AG10803 (cell line): Measurements from ENCODE around the gene CYB5B.
A peak's percentile ranks its signal among the peaks of the same experiment; 100 is the strongest.

Experiments used
- DNase-seq: peaks from one replicate; pipeline ENCODE4 v3.0.0; 2010; ENCODE audit warnings: low read depth
- H3K4me3 ChIP-seq: 2 replicates; pipeline ENCODE4 v1.5.1; 2011; ENCODE audit warnings: mild to moderate bottlenecking, low read length, control low read depth
- TF ChIP-seq, protein P1 (sequence below): conservative IDR thresholded peaks from 2 replicates; pipeline ENCODE4 v1.5.1; 2011; ENCODE audit warnings: mild to moderate bottlenecking, low read length, control low read depth, inconsistent platforms

The CYB5B gene

GRCh38 chr16:69386596-69386995, 37.8 kb upstream of the CYB5B start:
- TF ChIP-seq, protein P1, sequence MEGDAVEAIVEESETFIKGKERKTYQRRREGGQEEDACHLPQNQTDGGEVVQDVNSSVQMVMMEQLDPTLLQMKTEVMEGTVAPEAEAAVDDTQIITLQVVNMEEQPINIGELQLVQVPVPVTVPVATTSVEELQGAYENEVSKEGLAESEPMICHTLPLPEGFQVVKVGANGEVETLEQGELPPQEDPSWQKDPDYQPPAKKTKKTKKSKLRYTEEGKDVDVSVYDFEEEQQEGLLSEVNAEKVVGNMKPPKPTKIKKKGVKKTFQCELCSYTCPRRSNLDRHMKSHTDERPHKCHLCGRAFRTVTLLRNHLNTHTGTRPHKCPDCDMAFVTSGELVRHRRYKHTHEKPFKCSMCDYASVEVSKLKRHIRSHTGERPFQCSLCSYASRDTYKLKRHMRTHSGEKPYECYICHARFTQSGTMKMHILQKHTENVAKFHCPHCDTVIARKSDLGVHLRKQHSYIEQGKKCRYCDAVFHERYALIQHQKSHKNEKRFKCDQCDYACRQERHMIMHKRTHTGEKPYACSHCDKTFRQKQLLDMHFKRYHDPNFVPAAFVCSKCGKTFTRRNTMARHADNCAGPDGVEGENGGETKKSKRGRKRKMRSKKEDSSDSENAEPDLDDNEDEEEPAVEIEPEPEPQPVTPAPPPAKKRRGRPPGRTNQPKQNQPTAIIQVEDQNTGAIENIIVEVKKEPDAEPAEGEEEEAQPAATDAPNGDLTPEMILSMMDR, result no peak
- no peak overlapping the region for H3K4me3 ChIP-seq
- no peak for DNase-seq

GRCh38 chr16:69393898-69394849, 30.2 kb upstream of the CYB5B start:
- DNase-seq, result no peak
- TF ChIP-seq, protein P1, result no peak
- no peak overlapping the region for H3K4me3 ChIP-seq

- H3K4me3 ChIP-seq, result no peak overlapping the region
- TF ChIP-seq, protein P1, result no peak
- DNase-seq, result no peak
Measured at GRCh38 chr16:69395859-69396186, 28.6 kb upstream of the CYB5B start.

- TF ChIP-seq, protein P1, result peak; percentile 63
- peak; percentile 97 for DNase-seq
- no peak overlapping the region; the same call in 1 of the 2 replicates for H3K4me3 ChIP-seq
Measured at GRCh38 chr16:69396187-69397061, 28.0 kb upstream of the CYB5B start.

- DNase-seq, result peak; percentile 82
- TF ChIP-seq, protein P1, result peak; percentile 82
- H3K4me3 ChIP-seq, result no peak overlapping the region
Measured at GRCh38 chr16:69397821-69398521, 26.4 kb upstream of the CYB5B start.

- TF ChIP-seq, protein P1, result no peak
- no peak overlapping the region for H3K4me3 ChIP-seq
- peak; percentile 48 for DNase-seq
Measured at GRCh38 chr16:69399361-69399760, 25.1 kb upstream of the CYB5B start.
